ENCODE results near the gene SRP68. TPM values are rescaled to one million over a fixed set of nuclear protein-coding genes. Genes with fewer than 3 reads are reported as not detected.

The SRP68 gene
- total and polyA plus RNA-seq, 7 donors = 72.4 to 141 (median 100.0) TPM

DNA sequence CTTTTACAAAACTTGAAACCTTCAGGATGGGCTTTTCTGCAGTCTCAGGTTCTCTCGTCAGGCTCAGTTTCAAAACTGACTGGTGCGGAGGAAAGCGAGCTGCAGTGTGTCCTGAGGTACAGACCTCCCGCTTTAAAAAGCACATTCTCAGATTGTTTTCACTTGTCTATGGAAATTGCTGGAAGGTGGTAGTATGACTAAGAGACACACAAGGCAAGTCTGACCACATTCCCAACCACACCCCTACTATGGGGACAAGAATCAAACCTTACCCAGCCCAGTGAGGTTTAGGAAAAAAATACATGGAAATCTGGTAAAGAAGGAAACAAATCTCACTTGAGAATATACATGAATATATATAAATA, 18.2 kb downstream of the SRP68 start:
- no peak for ATAC-seq
- peaks cover 6 to 100% of the 10 kb centered on the region in 2 donors for H3K36me3 ChIP-seq (ENCODE audit: insufficient read depth in 1 of 2, low read depth in 1 of 2)

DNA sequence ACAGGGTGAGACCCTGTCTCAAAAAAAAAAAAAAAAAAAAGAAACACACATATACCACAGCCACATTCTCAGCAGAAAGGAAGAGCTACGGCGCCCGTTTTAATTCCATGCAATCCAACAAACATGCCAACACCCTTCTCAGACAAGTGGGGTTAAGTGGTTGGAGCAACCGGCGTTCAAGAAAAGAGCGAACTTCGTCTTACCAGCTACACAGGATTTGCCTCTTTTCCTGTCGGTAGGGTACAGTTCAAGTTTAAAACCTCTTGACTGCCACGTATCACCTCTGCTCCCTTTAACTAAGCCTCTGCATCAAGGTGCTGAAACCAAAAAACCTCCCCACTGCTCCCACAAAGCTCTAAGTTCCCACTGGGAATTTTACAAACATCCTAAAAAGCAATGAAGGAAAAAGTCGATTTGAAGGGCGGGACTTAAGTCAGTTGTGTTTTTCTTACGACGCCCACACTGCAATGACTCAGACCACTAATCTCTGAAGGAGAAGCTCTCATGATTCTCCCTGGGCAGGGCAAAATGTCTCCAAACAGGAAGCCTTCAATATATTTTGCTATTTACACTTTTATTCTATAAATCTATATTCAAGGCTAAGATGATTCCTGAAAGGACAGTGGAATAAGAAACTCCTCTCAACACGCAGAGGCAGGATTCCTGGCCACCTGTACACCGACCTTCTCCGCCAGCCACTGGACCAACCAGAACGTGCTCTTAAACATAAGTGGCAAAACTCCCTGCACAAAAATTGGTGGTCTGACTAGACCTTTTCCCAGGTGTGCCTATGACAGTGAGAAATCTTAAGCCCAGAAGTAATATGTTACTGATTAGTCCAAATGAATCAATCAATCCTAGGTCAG, 18.8 kb downstream of the SRP68 start:
- ATAC-seq = no peak
- H3K36me3 ChIP-seq (ENCODE audit: insufficient read depth in 1 of 2, low read depth in 1 of 2) = peaks cover 6 to 100% of the 10 kb centered on the region in 2 donors

More for the DNA sequence above, 18.2 kb downstream of the SRP68 start:
- WGBS, 3 donors = 90 to 95% (median 94%) methylated on average over 4 of the region's 4 CpGs
- no peak overlapping the region for H3K4me3 ChIP-seq
- intact Hi-C loops (cut with DNase I) = no loop called here
- DNase-seq = no peak
- TF ChIP-seq, protein P1, sequence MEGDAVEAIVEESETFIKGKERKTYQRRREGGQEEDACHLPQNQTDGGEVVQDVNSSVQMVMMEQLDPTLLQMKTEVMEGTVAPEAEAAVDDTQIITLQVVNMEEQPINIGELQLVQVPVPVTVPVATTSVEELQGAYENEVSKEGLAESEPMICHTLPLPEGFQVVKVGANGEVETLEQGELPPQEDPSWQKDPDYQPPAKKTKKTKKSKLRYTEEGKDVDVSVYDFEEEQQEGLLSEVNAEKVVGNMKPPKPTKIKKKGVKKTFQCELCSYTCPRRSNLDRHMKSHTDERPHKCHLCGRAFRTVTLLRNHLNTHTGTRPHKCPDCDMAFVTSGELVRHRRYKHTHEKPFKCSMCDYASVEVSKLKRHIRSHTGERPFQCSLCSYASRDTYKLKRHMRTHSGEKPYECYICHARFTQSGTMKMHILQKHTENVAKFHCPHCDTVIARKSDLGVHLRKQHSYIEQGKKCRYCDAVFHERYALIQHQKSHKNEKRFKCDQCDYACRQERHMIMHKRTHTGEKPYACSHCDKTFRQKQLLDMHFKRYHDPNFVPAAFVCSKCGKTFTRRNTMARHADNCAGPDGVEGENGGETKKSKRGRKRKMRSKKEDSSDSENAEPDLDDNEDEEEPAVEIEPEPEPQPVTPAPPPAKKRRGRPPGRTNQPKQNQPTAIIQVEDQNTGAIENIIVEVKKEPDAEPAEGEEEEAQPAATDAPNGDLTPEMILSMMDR (IDR thresholded peaks at IDR 0.05) = no peak
- no peak overlapping the region for H3K27ac ChIP-seq
- no peaks in the 10 kb centered on the region for H3K27me3 ChIP-seq (ENCODE audit: insufficient read depth in 3 of 3, low read length in 2 of 3)
- no peaks in the 10 kb centered on the region for H3K4me1 ChIP-seq
- no peaks in the 10 kb centered on the region for H3K9me3 ChIP-seq

DNA sequence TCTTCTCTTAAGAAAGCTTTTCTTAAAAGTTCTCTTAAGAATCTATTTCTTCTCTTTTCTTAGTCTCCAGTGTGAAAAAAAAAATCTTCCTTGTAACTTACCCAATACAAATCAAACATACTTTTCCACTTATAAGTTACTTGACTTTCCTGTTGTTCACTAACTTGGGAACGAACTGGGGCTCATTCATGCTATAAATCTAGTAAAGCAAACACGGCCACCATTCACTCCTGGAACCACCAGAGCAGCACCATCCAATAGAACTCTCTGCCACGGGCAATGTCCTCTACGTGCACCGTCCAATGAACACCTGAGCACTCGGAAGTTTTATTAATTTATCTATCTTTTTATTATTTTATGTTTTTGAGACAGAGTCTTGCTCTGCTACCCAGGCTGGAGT, 20.8 kb downstream of the SRP68 start:
- no peak overlapping the region for H3K4me3 ChIP-seq
- H3K4me1 ChIP-seq = no peaks in the 10 kb centered on the region
- peaks cover 13 to 100% of the 10 kb centered on the region in 2 donors for H3K36me3 ChIP-seq (ENCODE audit: insufficient read depth in 1 of 2, low read depth in 1 of 2)
- TF ChIP-seq, protein P1 (IDR thresholded peaks at IDR 0.05) = no peak
- intact Hi-C loops (cut with DNase I) = no loop called here
- H3K27ac ChIP-seq = no peak overlapping the region
- DNase-seq (no peak), ATAC-seq (no peak)
- no peaks in the 10 kb centered on the region for H3K27me3 ChIP-seq (ENCODE audit: insufficient read depth in 3 of 3, low read length in 2 of 3)
- 86 to 87% (median 87%) methylated on average over 6 of the region's 6 CpGs for WGBS, 3 donors
- H3K9me3 ChIP-seq = no peaks in the 10 kb centered on the region

More for the DNA sequence above, 18.8 kb downstream of the SRP68 start:
- Histone ChIP-seq H3K4me3 (no peak overlapping the region), H3K27me3 (ENCODE audit: insufficient read depth in 3 of 3, low read length in 2 of 3) (no peaks in the 10 kb centered on the region), H3K9me3 (no peaks in the 10 kb centered on the region), H3K4me1 (no peaks in the 10 kb centered on the region), H3K27ac (no peak overlapping the region)
- no peak for DNase-seq
- WGBS, 3 donors = 87 to 88% (median 88%) methylated on average over 17 of the region's 17 CpGs
- TF ChIP-seq, protein P1 (IDR thresholded peaks at IDR 0.05) = no peak
- intact Hi-C loops (cut with DNase I) = no loop called here

DNA sequence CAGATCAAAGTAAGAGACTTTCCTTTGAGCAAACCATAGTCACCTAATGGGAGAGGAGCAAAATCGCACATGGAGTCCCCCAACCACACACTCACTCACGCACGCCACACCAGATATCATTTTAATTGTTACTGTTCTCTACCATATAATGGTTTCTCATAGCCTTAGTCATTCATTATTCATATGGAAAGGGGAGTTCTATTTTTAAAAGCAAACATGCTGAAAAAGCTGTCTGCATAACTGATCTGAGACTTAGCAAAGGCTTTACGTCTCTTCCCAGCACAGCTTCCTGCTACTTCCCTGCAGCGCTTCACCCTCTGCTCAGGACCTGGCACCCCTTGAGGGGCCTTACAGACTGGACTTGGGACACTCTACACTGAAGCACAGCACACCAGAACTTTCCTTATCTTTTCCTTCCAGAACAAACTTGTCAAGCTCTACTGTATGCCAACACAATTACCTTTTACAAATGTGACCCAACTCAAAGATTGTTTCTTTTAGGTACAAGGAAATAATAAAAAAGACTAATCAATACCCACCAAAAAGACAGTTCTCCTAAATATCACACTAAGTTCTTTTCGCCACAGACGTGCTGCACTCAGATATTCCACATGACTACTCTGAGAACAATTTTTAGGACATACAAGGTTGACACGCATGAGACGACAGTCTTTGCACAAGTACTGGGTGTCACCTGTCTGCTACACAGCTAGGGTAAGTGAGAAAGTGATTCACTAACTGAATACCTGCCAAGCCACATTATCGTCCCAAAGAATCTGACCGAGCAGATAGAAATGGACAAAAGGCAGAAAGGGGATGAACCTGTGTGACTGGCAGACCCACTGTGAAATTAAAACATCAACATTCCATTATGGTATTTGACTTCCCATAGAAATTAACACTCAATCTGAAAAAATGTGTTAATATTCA, 21.5 kb downstream of the SRP68 start:
- no peaks in the 10 kb centered on the region for H3K4me1 ChIP-seq
- TF ChIP-seq, protein P1 (IDR thresholded peaks at IDR 0.05) = no peak
- no peak for DNase-seq
- H3K27ac ChIP-seq = peak overlapping the region; percentile 26
- intact Hi-C loops (cut with DNase I) = no loop called here
- no peaks in the 10 kb centered on the region for H3K9me3 ChIP-seq
- no peaks in the 10 kb centered on the region for H3K27me3 ChIP-seq (ENCODE audit: insufficient read depth in 3 of 3, low read length in 2 of 3)
- peaks cover 15 to 100% of the 10 kb centered on the region in 2 donors for H3K36me3 ChIP-seq (ENCODE audit: insufficient read depth in 1 of 2, low read depth in 1 of 2)
- ATAC-seq = peak; percentile 78 to 89 (median 87)
- no peak overlapping the region for H3K4me3 ChIP-seq
- WGBS, 3 donors = 78 to 93% (median 84%) methylated on average over 11 of the region's 11 CpGs
